Measurements from ENCODE around the gene ZDHHC12.

The ZDHHC12 gene

DNA sequence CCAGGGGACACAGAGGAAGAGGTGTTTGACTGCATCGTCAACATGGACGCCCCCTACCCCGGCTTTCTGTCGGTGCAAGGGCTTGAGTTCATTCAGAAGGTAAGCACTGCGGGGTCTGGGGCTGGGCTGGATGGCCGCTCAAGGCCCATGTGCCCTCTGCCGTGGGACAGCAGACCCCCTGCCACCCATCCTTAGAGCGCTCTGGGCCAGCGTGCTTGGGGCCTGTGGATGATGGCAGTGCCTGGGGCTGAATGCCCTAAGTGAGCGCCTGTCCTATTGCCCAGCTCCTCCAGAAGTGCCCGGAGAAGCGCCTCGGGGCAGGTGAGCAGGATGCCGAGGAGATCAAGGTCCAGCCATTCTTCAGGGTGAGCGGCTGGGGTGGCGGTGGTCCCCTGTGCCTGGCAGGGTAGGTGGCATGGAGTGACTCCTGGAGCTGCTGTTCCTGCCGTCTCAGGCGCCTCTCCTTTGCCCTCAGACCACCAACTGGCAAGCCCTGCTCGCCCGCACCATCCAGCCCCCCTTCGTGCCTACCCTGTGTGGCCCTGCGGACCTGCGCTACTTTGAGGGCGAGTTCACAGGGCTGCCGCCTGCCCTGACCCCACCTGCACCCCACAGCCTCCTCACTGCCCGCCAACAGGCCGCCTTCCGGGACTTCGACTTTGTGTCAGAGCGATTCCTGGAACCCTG is 3.9 kb downstream of the ZDHHC12 start:
- no peaks in the 10 kb centered on the region for H3K36me3 ChIP-seq (ENCODE audit: control insufficient read depth, insufficient read depth, low read length)
- WGBS, 2 experiments: 93 to 94% methylated on average over 30 of the region's 30 CpGs
- no peak overlapping the region for H3K27ac ChIP-seq (ENCODE audit: insufficient read depth, low read depth, low read length, poor library complexity, severe bottlenecking)
- H3K27me3 ChIP-seq (ENCODE audit: control insufficient read depth, insufficient read depth, low read length, poor library complexity, severe bottlenecking): no peaks in the 10 kb centered on the region
- no peaks in the 10 kb centered on the region for H3K9me3 ChIP-seq (ENCODE audit: control insufficient read depth, low read length)
- H3K4me1 ChIP-seq (ENCODE audit: control insufficient read depth, insufficient read depth, low read length): peaks cover 7% of the 10 kb centered on the region
- H3K4me3 ChIP-seq (ENCODE audit: insufficient read depth, low read depth, low read length): no peak overlapping the region

DNA sequence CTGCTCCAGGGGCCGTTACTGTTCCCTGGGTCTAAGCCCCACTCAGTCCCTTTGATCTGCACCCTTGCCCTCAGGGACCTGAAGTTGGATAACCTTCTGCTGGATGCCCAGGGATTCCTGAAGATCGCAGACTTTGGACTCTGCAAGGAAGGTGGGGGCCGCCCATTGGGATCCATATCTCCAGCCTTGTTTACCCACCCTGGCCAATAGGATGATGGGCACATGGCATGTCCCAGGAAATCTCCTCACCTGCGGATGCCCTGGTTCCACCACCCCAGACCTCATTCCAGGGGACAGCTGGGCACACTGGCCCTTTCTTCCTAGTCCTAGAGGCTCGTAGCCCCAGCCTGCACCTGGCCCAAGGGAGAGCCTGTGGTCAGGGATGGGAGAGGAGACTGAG is 5.5 kb downstream of the ZDHHC12 start:
- H3K4me1 ChIP-seq (ENCODE audit: control insufficient read depth, insufficient read depth, low read length): peaks cover 6% of the 10 kb centered on the region
- H3K36me3 ChIP-seq (ENCODE audit: control insufficient read depth, insufficient read depth, low read length): peaks cover 4% of the 10 kb centered on the region
- H3K27me3 ChIP-seq (ENCODE audit: control insufficient read depth, insufficient read depth, low read length, poor library complexity, severe bottlenecking): no peaks in the 10 kb centered on the region
- H3K9me3 ChIP-seq (ENCODE audit: control insufficient read depth, low read length): no peaks in the 10 kb centered on the region
- H3K4me3 ChIP-seq (ENCODE audit: insufficient read depth, low read depth, low read length): no peak overlapping the region
- WGBS, 2 experiments: 91% methylated on average over 5 of the region's 5 CpGs
- no peak overlapping the region for H3K27ac ChIP-seq (ENCODE audit: insufficient read depth, low read depth, low read length, poor library complexity, severe bottlenecking)

- Histone ChIP-seq H3K27ac (ENCODE audit: insufficient read depth, low read depth, low read length, poor library complexity, severe bottlenecking) (no peak overlapping the region), H3K4me1 (ENCODE audit: control insufficient read depth, insufficient read depth, low read length) (peaks cover 2% of the 10 kb centered on the region), H3K9me3 (ENCODE audit: control insufficient read depth, low read length) (no peaks in the 10 kb centered on the region), H3K27me3 (ENCODE audit: control insufficient read depth, insufficient read depth, low read length, poor library complexity, severe bottlenecking) (no peaks in the 10 kb centered on the region), H3K36me3 (ENCODE audit: control insufficient read depth, insufficient read depth, low read length) (peaks cover 4% of the 10 kb centered on the region), H3K4me3 (ENCODE audit: insufficient read depth, low read depth, low read length) (no peak overlapping the region)
- WGBS, 2 experiments: 90 to 92% methylated on average over 8 of the region's 8 CpGs
Observed at GRCh38 chr9:128718047-128718446, 5.9 kb downstream of the ZDHHC12 start.

- H3K4me3 ChIP-seq (ENCODE audit: insufficient read depth, low read depth, low read length): no peak overlapping the region
- H3K27me3 ChIP-seq (ENCODE audit: control insufficient read depth, insufficient read depth, low read length, poor library complexity, severe bottlenecking): no peaks in the 10 kb centered on the region
- peaks cover 4% of the 10 kb centered on the region for H3K36me3 ChIP-seq (ENCODE audit: control insufficient read depth, insufficient read depth, low read length)
- 94 to 95% methylated on average over 7 of the region's 7 CpGs for WGBS, 2 experiments
- H3K9me3 ChIP-seq (ENCODE audit: control insufficient read depth, low read length): no peaks in the 10 kb centered on the region
- no peak overlapping the region for H3K27ac ChIP-seq (ENCODE audit: insufficient read depth, low read depth, low read length, poor library complexity, severe bottlenecking)
- no peaks in the 10 kb centered on the region for H3K4me1 ChIP-seq (ENCODE audit: control insufficient read depth, insufficient read depth, low read length)
Observed at GRCh38 chr9:128716581-128717254, 7.2 kb downstream of the ZDHHC12 start.

DNA sequence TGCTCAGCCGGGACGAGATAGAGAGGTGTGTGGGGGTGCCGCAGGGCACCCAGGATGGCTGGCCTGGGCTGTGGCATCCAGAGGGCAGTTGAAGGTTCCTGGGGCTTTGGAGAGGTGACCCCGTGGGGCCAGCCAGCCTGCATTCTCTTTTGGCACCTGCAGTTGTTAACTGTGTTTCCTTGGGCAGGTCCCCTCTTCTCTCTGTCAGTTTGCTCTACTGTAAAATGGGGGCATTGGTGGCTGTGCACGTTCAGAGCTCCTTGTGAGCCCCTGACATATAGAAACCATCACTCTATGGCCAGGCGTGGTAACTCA is 8.5 kb downstream of the ZDHHC12 start:
- H3K27ac ChIP-seq (ENCODE audit: insufficient read depth, low read depth, low read length, poor library complexity, severe bottlenecking): no peak overlapping the region
- no peak overlapping the region for H3K4me3 ChIP-seq (ENCODE audit: insufficient read depth, low read depth, low read length)
- H3K27me3 ChIP-seq (ENCODE audit: control insufficient read depth, insufficient read depth, low read length, poor library complexity, severe bottlenecking): no peaks in the 10 kb centered on the region
- no peaks in the 10 kb centered on the region for H3K4me1 ChIP-seq (ENCODE audit: control insufficient read depth, insufficient read depth, low read length)
- WGBS, 2 experiments: 86 to 93% methylated on average over 6 of the region's 6 CpGs
- H3K36me3 ChIP-seq (ENCODE audit: control insufficient read depth, insufficient read depth, low read length): peaks cover 4% of the 10 kb centered on the region
- no peaks in the 10 kb centered on the region for H3K9me3 ChIP-seq (ENCODE audit: control insufficient read depth, low read length)

DNA sequence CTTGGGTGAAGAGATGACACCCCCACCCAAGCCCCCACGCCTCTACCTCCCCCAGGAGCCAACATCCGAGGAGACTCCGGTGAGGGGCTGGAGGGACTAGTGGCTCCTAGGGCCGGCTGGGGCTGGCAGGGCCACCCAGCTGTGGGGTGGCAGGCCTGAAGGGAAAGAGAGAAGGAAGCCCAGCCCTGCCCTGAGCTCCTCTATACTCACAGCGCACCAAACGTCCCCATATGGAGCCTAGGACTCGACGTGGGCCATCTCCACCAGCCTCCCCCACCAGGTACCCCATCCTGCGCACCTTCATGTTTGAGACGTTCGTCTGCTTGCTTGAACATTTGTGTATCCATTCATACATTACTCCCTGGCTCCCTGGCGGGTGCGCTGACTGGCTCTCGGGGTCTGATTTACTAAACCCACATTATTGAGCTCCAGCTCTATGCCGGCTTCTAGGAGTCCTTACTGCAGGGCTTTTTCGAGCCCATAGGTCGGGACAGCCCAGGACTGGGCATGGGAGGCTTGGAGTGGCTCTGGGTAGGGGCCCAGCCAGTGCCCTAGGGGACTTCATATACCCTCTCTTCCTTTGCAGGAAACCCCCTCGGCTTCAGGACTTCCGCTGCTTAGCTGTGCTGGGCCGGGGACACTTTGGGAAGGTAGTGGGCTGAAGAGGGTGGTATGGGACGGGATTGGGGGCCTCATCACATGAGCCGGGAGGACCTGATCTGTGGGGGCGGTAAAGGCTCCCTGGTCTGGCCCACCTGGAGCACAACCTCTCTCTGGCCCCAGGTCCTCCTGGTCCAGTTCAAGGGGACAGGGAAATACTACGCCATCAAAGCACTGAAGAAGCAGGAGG is 9.1 kb downstream of the ZDHHC12 start:
- H3K36me3 ChIP-seq (ENCODE audit: control insufficient read depth, insufficient read depth, low read length): peaks cover 4% of the 10 kb centered on the region
- WGBS, 2 experiments: 88 to 90% methylated on average over 24 of the region's 24 CpGs
- no peaks in the 10 kb centered on the region for H3K27me3 ChIP-seq (ENCODE audit: control insufficient read depth, insufficient read depth, low read length, poor library complexity, severe bottlenecking)
- H3K4me1 ChIP-seq (ENCODE audit: control insufficient read depth, insufficient read depth, low read length): no peaks in the 10 kb centered on the region
- H3K27ac ChIP-seq (ENCODE audit: insufficient read depth, low read depth, low read length, poor library complexity, severe bottlenecking): no peak overlapping the region
- no peaks in the 10 kb centered on the region for H3K9me3 ChIP-seq (ENCODE audit: control insufficient read depth, low read length)
- H3K4me3 ChIP-seq (ENCODE audit: insufficient read depth, low read depth, low read length): no peak overlapping the region

DNA sequence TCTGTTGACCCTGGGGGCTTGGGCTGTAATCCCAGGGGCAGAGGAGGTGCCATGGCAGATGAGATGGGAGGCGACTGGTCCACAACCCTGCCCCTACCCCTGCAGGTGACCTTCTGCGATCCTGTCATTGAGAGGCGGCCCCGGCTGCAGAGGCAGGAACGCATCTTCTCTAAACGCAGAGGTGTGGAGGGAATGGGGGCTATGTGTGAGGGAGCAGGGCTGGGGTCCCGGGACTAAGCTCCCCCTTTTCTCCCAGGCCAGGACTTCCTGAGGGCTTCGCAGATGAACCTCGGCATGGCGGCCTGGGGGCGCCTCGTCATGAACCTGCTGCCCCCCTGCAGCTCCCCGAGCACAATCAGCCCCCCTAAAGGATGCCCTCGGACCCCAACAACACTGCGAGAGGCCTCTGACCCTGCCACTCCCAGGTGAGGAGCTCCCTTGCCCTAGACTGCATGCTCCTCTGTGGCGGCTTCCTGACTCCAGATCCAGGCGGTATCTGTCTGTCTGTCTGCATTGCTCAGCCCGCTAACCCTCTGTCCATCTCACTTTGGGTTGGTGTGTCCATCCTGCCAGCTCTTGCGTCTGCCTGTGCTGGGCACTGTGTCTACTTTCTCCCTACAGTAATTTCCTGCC is 9.9 kb downstream of the ZDHHC12 start:
- Histone ChIP-seq H3K4me1 (ENCODE audit: control insufficient read depth, insufficient read depth, low read length) (no peaks in the 10 kb centered on the region), H3K9me3 (ENCODE audit: control insufficient read depth, low read length) (no peaks in the 10 kb centered on the region), H3K27me3 (ENCODE audit: control insufficient read depth, insufficient read depth, low read length, poor library complexity, severe bottlenecking) (no peaks in the 10 kb centered on the region), H3K4me3 (ENCODE audit: insufficient read depth, low read depth, low read length) (no peak overlapping the region), H3K36me3 (ENCODE audit: control insufficient read depth, insufficient read depth, low read length) (peaks cover 4% of the 10 kb centered on the region), H3K27ac (ENCODE audit: insufficient read depth, low read depth, low read length, poor library complexity, severe bottlenecking) (no peak overlapping the region)
- WGBS, 2 experiments: 94 to 95% methylated on average over 19 of the region's 19 CpGs

DNA sequence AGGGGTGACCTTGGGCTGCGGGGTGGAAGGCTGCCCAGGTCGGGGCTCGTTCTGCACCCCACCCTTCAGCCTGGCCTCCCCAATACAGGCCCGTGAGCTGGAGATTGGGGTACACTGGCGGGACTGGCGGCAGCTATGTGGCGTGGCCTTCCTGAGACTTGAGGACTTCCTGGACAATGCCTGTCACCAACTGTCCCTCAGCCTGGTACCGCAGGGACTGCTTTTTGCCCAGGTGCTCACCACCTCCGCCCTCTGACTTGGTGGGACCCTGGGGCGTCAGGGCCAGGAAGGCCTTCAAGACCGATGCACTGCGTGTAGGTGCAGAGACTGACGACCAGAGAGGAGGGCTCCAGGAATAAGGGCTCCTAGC is 10.5 kb downstream of the ZDHHC12 start:
- no peaks in the 10 kb centered on the region for H3K27me3 ChIP-seq (ENCODE audit: control insufficient read depth, insufficient read depth, low read length, poor library complexity, severe bottlenecking)
- 92 to 95% methylated on average over 13 of the region's 13 CpGs for WGBS, 2 experiments
- H3K4me1 ChIP-seq (ENCODE audit: control insufficient read depth, insufficient read depth, low read length): no peaks in the 10 kb centered on the region
- H3K27ac ChIP-seq (ENCODE audit: insufficient read depth, low read depth, low read length, poor library complexity, severe bottlenecking): no peak overlapping the region
- H3K9me3 ChIP-seq (ENCODE audit: control insufficient read depth, low read length): no peaks in the 10 kb centered on the region
- no peak overlapping the region for H3K4me3 ChIP-seq (ENCODE audit: insufficient read depth, low read depth, low read length)
- peaks cover 4% of the 10 kb centered on the region for H3K36me3 ChIP-seq (ENCODE audit: control insufficient read depth, insufficient read depth, low read length)

DNA sequence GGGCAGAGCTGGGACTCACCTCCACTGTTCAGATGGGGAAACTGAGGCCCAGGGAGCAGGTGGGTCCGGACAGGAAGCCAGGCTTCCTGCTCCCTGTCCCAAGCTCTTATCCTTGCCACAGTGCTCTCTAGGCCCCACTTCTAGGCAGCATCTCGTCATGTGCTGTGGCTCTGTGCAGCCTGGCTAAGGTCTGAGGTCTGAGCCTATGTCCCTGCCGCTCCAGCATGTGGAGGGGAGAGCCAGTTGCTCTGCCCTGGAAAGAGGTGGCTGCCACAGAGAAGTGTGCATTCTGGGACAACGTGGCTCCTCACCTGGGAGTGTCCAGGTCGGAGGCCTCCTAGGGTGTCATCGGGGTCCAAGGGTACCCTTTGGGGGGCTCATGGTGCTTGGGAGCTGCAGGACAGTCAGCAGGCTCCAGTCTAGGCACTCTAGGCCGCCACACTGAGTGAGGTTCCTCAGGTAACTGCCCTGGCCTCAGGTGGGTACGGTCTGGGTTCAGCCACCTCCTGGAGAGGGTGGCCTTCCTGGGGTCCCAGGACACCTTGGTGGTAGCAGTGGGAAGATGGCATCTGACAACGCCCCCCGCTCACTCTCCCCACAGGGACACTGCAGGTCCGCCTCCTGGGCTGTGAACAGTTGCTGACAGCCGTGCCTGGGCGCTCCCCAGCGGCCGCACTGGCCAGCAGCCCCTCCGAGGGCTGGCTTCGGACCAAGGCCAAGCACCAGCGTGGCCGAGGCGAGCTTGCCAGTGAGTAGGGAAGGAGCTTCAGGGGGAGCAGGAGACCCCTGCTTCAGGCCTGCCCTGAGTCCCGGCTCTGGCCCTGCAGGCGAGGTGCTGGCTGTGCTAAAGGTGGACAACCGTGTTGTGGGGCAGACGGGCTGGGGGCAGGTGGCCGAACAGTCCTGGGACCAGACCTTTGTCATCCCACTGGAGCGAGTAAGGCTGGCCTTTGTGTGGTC is 11.2 kb downstream of the ZDHHC12 start:
- H3K27me3 ChIP-seq (ENCODE audit: control insufficient read depth, insufficient read depth, low read length, poor library complexity, severe bottlenecking): no peaks in the 10 kb centered on the region
- H3K36me3 ChIP-seq (ENCODE audit: control insufficient read depth, insufficient read depth, low read length): peaks cover 4% of the 10 kb centered on the region
- no peaks in the 10 kb centered on the region for H3K9me3 ChIP-seq (ENCODE audit: control insufficient read depth, low read length)
- H3K4me3 ChIP-seq (ENCODE audit: insufficient read depth, low read depth, low read length): no peak overlapping the region
- no peak overlapping the region for H3K27ac ChIP-seq (ENCODE audit: insufficient read depth, low read depth, low read length, poor library complexity, severe bottlenecking)
- H3K4me1 ChIP-seq (ENCODE audit: control insufficient read depth, insufficient read depth, low read length): no peaks in the 10 kb centered on the region
- 94% methylated on average over 26 of the region's 26 CpGs for WGBS, 2 experiments

All from ectodermal cell (in vitro differentiated cells).